Calu3 (cell line): ENCODE results near the gene ARMC10. TPM values are rescaled to one million over a fixed set of nuclear protein-coding genes. Genes with fewer than 3 reads are reported as not detected.
"Not testable (repeated sequence)": the region's sequence is repeated elsewhere in the genome, so short reads cannot be mapped to it uniquely, and the experiment has no call there.

Source experiments
- BruUV-seq: library from RNA; stranded (reverse); fragments of 400-500 nt; replicated peaks from 2 replicates; lab custom pipeline; 2021; lab: Mats Ljungman, UMichigan
- CTCF ChIA-PET: fragments of 300-600 bp; sonication (Branson Sonifier 250); formaldehyde crosslinking; loops from one replicate; lab custom pipeline; 2022; ENCODE audit warnings: antibody characterized with exemption; lab: Charles Lee
- DNase-seq: peaks from one replicate; pipeline ENCODE4 v3.0.0; 2022
- H3K27ac Mint-ChIP-seq: one replicate; pipeline ENCODE4 v1.8.0; 2022; ENCODE audit warnings: mixed read lengths; ENCODE audit not compliant: unreplicated experiment
- H3K27me3 Mint-ChIP-seq: one replicate; pipeline ENCODE4 v1.8.0; 2022; ENCODE audit warnings: mixed read lengths; ENCODE audit not compliant: unreplicated experiment
- H3K36me3 Mint-ChIP-seq: one replicate; pipeline ENCODE4 v1.8.0; 2022; ENCODE audit warnings: mild to moderate bottlenecking, moderate library complexity, mixed read lengths; ENCODE audit not compliant: insufficient read depth, unreplicated experiment
- H3K4me1 Mint-ChIP-seq: one replicate; pipeline ENCODE4 v1.8.0; 2022; ENCODE audit warnings: mild to moderate bottlenecking, low read depth, mixed read lengths; ENCODE audit not compliant: unreplicated experiment
- H3K4me3 Mint-ChIP-seq: one replicate; pipeline ENCODE4 v1.8.0; 2022; ENCODE audit warnings: mild to moderate bottlenecking, low read depth, moderate library complexity, mixed read lengths; ENCODE audit not compliant: unreplicated experiment
- H3K9me3 Mint-ChIP-seq: one replicate; pipeline ENCODE4 v1.8.0; 2022; ENCODE audit warnings: low read depth, mixed read lengths; ENCODE audit not compliant: unreplicated experiment
- intact Hi-C: fragments of 100-400 bp; cut with micrococcal nuclease; formaldehyde crosslinking; loops from one replicate; pipeline ENCODE4 v1.10.0; 2022; ENCODE audit not compliant: unreplicated experiment
- total RNA-seq: library from RNA; stranded (reverse); gene quantifications from 2 replicates; pipeline ENCODE4 v1.2.3, GENCODE V29; 2022
- TF ChIP-seq, protein P1 (sequence below): fragments of 200-600 bp; IDR thresholded peaks from one replicate; pipeline ENCODE4 v1.8.0; 2022; ENCODE audit warnings: antibody characterized with exemption; ENCODE audit not compliant: unreplicated experiment

The ARMC10 gene
- total RNA-seq, 1 experiment from 2014 or later, result 41.0 TPM

DNA sequence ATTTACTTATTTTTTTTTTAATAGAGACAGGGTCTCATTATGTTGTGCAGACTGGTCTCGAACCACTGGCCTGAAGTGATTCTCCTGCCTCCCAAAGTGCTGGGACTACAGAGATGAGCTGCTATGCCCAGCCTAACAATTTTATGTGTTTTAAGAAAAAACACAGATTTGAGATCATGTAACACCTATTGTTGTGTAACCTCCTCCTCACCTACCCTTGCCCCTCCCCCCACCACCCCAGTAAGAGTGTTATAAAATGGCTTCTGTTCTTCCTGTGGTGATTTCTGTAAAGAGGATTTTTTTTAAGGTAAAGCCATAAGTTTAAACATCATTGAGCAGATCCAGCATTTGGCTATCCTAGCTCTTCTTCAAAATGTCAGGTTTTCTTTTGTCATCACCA, 7.6 kb downstream of the ARMC10 start:
- no peak overlapping the region for H3K4me3 Mint-ChIP-seq
- TF ChIP-seq, protein P1, sequence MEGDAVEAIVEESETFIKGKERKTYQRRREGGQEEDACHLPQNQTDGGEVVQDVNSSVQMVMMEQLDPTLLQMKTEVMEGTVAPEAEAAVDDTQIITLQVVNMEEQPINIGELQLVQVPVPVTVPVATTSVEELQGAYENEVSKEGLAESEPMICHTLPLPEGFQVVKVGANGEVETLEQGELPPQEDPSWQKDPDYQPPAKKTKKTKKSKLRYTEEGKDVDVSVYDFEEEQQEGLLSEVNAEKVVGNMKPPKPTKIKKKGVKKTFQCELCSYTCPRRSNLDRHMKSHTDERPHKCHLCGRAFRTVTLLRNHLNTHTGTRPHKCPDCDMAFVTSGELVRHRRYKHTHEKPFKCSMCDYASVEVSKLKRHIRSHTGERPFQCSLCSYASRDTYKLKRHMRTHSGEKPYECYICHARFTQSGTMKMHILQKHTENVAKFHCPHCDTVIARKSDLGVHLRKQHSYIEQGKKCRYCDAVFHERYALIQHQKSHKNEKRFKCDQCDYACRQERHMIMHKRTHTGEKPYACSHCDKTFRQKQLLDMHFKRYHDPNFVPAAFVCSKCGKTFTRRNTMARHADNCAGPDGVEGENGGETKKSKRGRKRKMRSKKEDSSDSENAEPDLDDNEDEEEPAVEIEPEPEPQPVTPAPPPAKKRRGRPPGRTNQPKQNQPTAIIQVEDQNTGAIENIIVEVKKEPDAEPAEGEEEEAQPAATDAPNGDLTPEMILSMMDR, result no peak
- peaks cover 9% of the 10 kb centered on the region for H3K4me1 Mint-ChIP-seq
- no peaks in the 10 kb centered on the region for H3K9me3 Mint-ChIP-seq
- intact Hi-C loops, result no loop called here
- DNase-seq, result no peak
- BruUV-seq, result no TSS peak
- peaks cover 35% of the 10 kb centered on the region for H3K36me3 Mint-ChIP-seq
- no peaks in the 10 kb centered on the region for H3K27me3 Mint-ChIP-seq
- no peak overlapping the region for H3K27ac Mint-ChIP-seq
- CTCF ChIA-PET, result no interaction called here

DNA sequence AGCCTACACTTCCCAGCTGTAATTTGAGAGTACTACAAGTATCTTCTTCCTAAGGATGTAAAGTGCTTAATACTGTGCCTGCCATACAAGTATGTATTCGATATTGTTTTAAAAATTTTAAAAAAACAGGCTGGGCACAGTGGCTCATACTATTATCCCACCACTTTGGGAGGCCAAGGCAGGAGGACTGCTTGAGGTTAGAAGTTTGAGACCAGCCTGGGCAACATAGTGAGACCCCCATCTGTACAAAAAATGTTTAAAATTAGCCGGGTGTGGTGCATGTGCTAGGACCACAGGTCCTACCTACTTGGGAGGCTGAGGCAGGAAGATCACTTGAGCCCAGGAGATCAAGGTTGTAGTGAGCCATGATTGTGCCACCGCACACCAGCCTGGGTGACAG, 8.3 kb downstream of the ARMC10 start:
- H3K4me1 Mint-ChIP-seq, result peaks cover 5% of the 10 kb centered on the region
- no peak overlapping the region for H3K27ac Mint-ChIP-seq
- no peak for DNase-seq
- TF ChIP-seq, protein P1, result no peak
- intact Hi-C loops, result no loop called here
- BruUV-seq, result no TSS peak
- CTCF ChIA-PET, result no interaction called here
- H3K36me3 Mint-ChIP-seq, result peaks cover 29% of the 10 kb centered on the region
- H3K4me3 Mint-ChIP-seq, result no peak overlapping the region
- no peaks in the 10 kb centered on the region for H3K27me3 Mint-ChIP-seq
- no peaks in the 10 kb centered on the region for H3K9me3 Mint-ChIP-seq

DNA sequence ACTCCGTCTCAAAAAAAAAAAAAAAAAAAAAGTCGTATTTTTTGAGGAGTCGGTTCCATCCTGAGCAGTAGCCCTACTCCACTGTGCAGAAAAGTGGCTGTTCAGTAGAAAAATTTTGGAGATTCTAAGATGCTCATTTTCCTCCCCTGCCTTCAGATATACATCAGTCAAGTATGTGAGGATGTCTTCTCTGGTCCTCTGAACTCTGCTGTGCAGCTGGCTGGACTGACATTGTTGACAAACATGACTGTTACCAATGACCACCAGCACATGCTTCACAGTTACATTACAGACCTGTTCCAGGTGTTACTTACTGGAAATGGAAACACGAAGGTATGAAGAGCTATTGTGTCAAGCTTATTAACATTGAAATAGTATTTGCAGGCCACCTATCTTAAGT, 17.4 kb downstream of the ARMC10 start:
- not testable (repeated sequence) for DNase-seq

DNA sequence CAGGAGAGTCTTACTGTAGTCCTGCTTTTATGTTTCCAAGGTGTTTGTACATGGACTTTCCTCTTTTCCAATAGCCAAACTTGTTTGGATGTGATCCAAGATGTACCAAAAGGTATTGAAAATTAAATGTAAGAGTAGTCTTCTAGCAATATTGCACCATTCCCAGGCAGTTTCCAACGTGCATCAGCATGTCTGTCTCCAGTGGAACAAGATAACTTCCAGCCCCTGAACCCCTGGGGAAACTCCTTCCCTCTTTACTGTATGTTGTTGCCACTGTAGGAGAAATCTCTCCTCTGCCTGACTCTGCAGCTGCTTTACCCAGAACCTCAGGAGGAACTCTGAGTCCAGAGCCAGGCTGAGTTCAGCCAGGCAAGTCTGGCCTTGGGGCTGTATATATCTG, 18.5 kb downstream of the ARMC10 start:
- no TSS peak for BruUV-seq
- no peaks in the 10 kb centered on the region for H3K9me3 Mint-ChIP-seq
- H3K4me3 Mint-ChIP-seq, result no peak overlapping the region
- no peak overlapping the region for H3K27ac Mint-ChIP-seq
- H3K27me3 Mint-ChIP-seq, result no peaks in the 10 kb centered on the region
- H3K36me3 Mint-ChIP-seq, result peaks cover 9% of the 10 kb centered on the region
- intact Hi-C loops, result no loop called here
- DNase-seq, result no peak
- no peaks in the 10 kb centered on the region for H3K4me1 Mint-ChIP-seq
- CTCF ChIA-PET, result no interaction called here
- TF ChIP-seq, protein P1, result no peak

More for the DNA sequence above, 17.4 kb downstream of the ARMC10 start:
- H3K4me1 Mint-ChIP-seq, BruUV-seq, intact Hi-C loops, H3K9me3 Mint-ChIP-seq, H3K4me3 Mint-ChIP-seq, H3K27me3 Mint-ChIP-seq, H3K27ac Mint-ChIP-seq: not testable (repeated sequence)
- peaks cover 12% of the 10 kb centered on the region for H3K36me3 Mint-ChIP-seq
- CTCF ChIA-PET, result interaction anchor here (0.5 kb wide), 1 partner anchor 334 kb away, joined by 6 read pairs; no protein-coding TSS in a partner anchor

DNA sequence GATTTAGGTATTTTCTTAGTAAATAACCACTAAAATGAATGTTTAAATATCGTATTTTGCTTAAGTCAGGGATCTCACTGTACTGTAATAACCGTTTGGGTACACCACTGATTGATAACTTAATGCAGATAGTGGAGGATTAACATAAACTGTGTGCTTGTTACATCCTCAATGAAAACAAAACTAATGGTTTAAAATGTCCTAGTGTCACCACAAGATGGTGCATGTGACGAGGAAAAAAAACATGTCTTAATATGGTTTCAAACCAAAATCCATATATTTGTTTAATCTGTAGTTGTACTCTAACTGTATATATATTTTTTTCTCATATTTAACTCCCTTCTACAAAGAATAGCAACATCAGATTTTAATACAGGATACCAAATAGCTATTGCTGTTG, 19.2 kb downstream of the ARMC10 start:
- no peak for DNase-seq
- Mint-ChIP-seq H3K9me3 (no peaks in the 10 kb centered on the region), H3K4me1 (no peaks in the 10 kb centered on the region), H3K27ac (no peak overlapping the region), H3K36me3 (peaks cover 9% of the 10 kb centered on the region), H3K4me3 (no peak overlapping the region), H3K27me3 (no peaks in the 10 kb centered on the region)
- no TSS peak for BruUV-seq
- CTCF ChIA-PET, result interaction anchor here (0.7 kb wide), 1 partner anchor 235 kb away, joined by 3 read pairs; no protein-coding TSS in a partner anchor
- TF ChIP-seq, protein P1, result no peak
- intact Hi-C loops, result no loop called here

DNA sequence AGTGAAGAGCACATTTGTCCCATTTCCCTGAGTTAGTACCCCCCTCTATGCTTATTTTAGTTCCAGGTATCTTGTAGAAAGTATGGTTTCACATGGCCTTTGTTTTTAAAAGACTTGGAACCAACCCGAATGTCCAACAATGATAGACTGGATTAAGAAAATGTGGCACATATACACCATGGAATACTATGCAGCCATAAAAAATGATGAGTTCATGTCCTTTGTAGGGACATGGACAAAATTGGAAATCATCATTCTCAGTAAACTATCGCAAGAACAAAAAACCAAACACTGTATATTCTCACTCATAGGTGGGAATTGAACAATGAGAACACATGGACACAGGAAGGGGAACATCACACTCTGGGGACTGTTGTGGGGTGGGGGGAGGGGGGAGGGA, 20.6 kb downstream of the ARMC10 start:
- H3K4me3 Mint-ChIP-seq, intact Hi-C loops, H3K27ac Mint-ChIP-seq, CTCF ChIA-PET, H3K4me1 Mint-ChIP-seq, H3K9me3 Mint-ChIP-seq, BruUV-seq, H3K27me3 Mint-ChIP-seq, DNase-seq: not testable (repeated sequence)
- peaks cover 14% of the 10 kb centered on the region for H3K36me3 Mint-ChIP-seq
